GM12878 (cell line): ENCODE data around the gene ZNF883. TPM values are rescaled to one million over a fixed set of nuclear protein-coding genes. Genes with fewer than 3 reads are reported as not detected.

ENCODE experiments used
- ATAC-seq: fragments of 200-7000 bp; cut with Tn5 transposase; 3 replicates; pipeline ENCODE4 v1.9.1; 2020; ENCODE audit warnings: mild to moderate bottlenecking, moderate library complexity
- BruUV-seq: library from RNA; stranded (reverse); fragments of 400-500 nt; replicated peaks from 2 replicates; lab custom pipeline; 2021; lab: Mats Ljungman, UMichigan
- CTCF ChIA-PET: fragments of 300-600 bp; sonication (Branson Sonifier 250); formaldehyde crosslinking; extraction: SDS; loops from one replicate; lab custom pipeline; 2021; ENCODE audit warnings: inconsistent platforms; lab: Yijun Ruan, JAX
- POLR2A ChIA-PET: fragments of 350-600 bp; formaldehyde crosslinking; extraction: SDS; loops from one replicate; lab custom pipeline; 2021; ENCODE audit warnings: inconsistent platforms; lab: Charles Lee
- RAD21 ChIA-PET: fragments of 300-600 bp; sonication (Branson Sonifier 250); formaldehyde crosslinking; loops from one replicate; lab custom pipeline; 2023; ENCODE audit warnings: antibody characterized with exemption; ENCODE audit not compliant: unreplicated experiment; lab: Charles Lee
- SMC1A ChIA-PET: fragments of 300-600 bp; sonication (Branson Sonifier 250); formaldehyde crosslinking; loops from one replicate; lab custom pipeline; 2023; ENCODE audit not compliant: unreplicated experiment, uncharacterized antibody; lab: Charles Lee
- DNase-seq: peaks from one replicate; pipeline ENCODE4 v3.0.0-alpha.2; 2011; ENCODE audit warnings: low read depth, low spot score
- FAIRE-seq: peaks from 3 replicates; lab custom pipeline; 2011; peaks lifted over from hg19 to GRCh38; lab: Jason Lieb, UNC
- H2AFZ ChIP-seq: 2 replicates; pipeline ENCODE4 v1.6.0; 2011; ENCODE audit warnings: low read depth, low read length, control low read depth; ENCODE audit not compliant: control insufficient read depth
- H3K27ac ChIP-seq: 2 replicates; pipeline ENCODE4 v1.5.1; 2011; ENCODE audit warnings: control low read depth; ENCODE audit not compliant: control insufficient read depth, insufficient read depth
- H3K27me3 ChIP-seq, 2 experiments: replicated peaks in 1 of 2; 2 replicates each; pipeline versions ENCODE4 v1.6.0 to v1.6.1; 2011; ENCODE audit warnings: low read length in 1 of 2; ENCODE audit not compliant: control insufficient read depth in 2 of 2, insufficient read depth in 2 of 2
- H3K36me3 ChIP-seq, 2 experiments: 2 replicates each; pipeline ENCODE4 v1.5.1; 2011; ENCODE audit warnings: low read length in 1 of 2; ENCODE audit not compliant: control insufficient read depth in 2 of 2, insufficient read depth in 2 of 2
- H3K4me1 ChIP-seq: 2 replicates; pipeline ENCODE4 v1.6.1; 2011; ENCODE audit warnings: mild to moderate bottlenecking, low read length, moderate library complexity, mixed read lengths; ENCODE audit not compliant: control insufficient read depth, insufficient read depth
- H3K4me2 ChIP-seq: 2 replicates; pipeline ENCODE4 v1.6.0; 2011; ENCODE audit warnings: control low read depth; ENCODE audit not compliant: control insufficient read depth, insufficient read depth
- H3K4me3 ChIP-seq: fragments of 200-600 bp; sonication (generic); 2 replicates; pipeline ENCODE4 v1.5.1; 2016
- H3K79me2 ChIP-seq: 2 replicates; pipeline ENCODE4 v1.6.0; 2011; ENCODE audit warnings: low read length; ENCODE audit not compliant: control insufficient read depth, insufficient read depth
- H3K9ac ChIP-seq: 2 replicates; pipeline ENCODE4 v1.8.0; 2011; ENCODE audit warnings: low read length, control low read depth, mixed read lengths; ENCODE audit not compliant: control insufficient read depth, insufficient read depth
- H3K9me3 ChIP-seq: replicated peaks from 3 replicates; pipeline ENCODE4 v1.5.1; 2011; ENCODE audit warnings: mild to moderate bottlenecking, low read length; ENCODE audit not compliant: control insufficient read depth, insufficient read depth
- H4K20me1 ChIP-seq: 2 replicates; pipeline ENCODE4 v1.6.0; 2011; ENCODE audit not compliant: control insufficient read depth, insufficient read depth
- CTCF ChIP-seq, 3 experiments: IDR thresholded peaks in 2 of 3; conservative IDR thresholded peaks in 1 of 3; 2 replicates each; pipeline ENCODE4 v1.5.1; 2011; ENCODE audit warnings: low read depth in 3 of 3, low read length in 3 of 3, mild to moderate bottlenecking in 3 of 3, control low read depth in 2 of 3, moderate library complexity in 2 of 3, inconsistent platforms in 1 of 3, mixed read lengths in 1 of 3; ENCODE audit not compliant: control insufficient read depth in 2 of 3, insufficient read depth in 1 of 3; ENCODE audit errors: extremely low read depth in 1 of 3
- GATAD2B ChIP-seq: fragments of 450-650 bp; conservative IDR thresholded peaks from 2 replicates; pipeline ENCODE4 v1.6.1; 2017; ENCODE audit warnings: low read depth, mild to moderate bottlenecking, moderate library complexity
- HCFC1 ChIP-seq: fragments of 150-350 bp; IDR thresholded peaks from 2 replicates; pipeline ENCODE4 v1.6.1; 2014; ENCODE audit warnings: low read length
- IKZF1 ChIP-seq: fragments of 450-650 bp; conservative IDR thresholded peaks from 2 replicates; pipeline ENCODE4 v1.6.1; 2017; ENCODE audit warnings: antibody characterized with exemption, mild to moderate bottlenecking
- USF2 ChIP-seq: IDR thresholded peaks from 2 replicates; pipeline ENCODE4 v1.6.1; 2011; ENCODE audit warnings: low read depth, low read length, improper control_type of control experiment, borderline replicate concordance
- WGBS: methylation state at CpG from one replicate; pipeline ENCODE4 v1.1.6; 2016; ENCODE audit warnings: low lambda C conversion rate; ENCODE audit not compliant: insufficient replicate concordance, insufficient coverage; ENCODE audit errors: missing lambda C conversion rate; 5-methylcytosine and 5-hydroxymethylcytosine counted together
- in situ Hi-C: fragments of 300-500 bp; cut with MboI; formaldehyde crosslinking; loops from 9 replicates; pipeline ENCODE4 v1.14.3; 2018; ENCODE audit warnings: mixed read lengths
- intact Hi-C: fragments of 100-400 bp; cut with micrococcal nuclease; formaldehyde crosslinking; loops from one replicate; pipeline ENCODE4 v1.14.2; 2022; ENCODE audit not compliant: unreplicated experiment
- polyA plus RNA-seq, 11 experiments: library from polyadenylated mRNA; depleted of rRNA in 4 of 11; unstranded in 6 of 11; stranded (reverse) in 5 of 11; fragments of >200 nt; fragmentation: Nextera tagmentation in 4 of 11; fragmentation: Illumina TruSeq in 1 of 11; extraction: Ambion mirVana in 4 of 11; extraction: Trizol in 1 of 11; gene quantifications; 1 replicate in 1 of 11; 2 replicates in 10 of 11; pipeline versions ENCODE4 v1.2.1 to v1.2.3, GENCODE V29; 2011 to 2016; ENCODE audit warnings: inconsistent platforms in 2 of 11, missing spikeins in 2 of 11, low read depth in 1 of 11
- total RNA-seq, 4 experiments: library from RNA; depleted of rRNA in 3 of 4; stranded (reverse); fragments of >200 nt in 3 of 4; fragmentation: Illumina TruSeq in 1 of 4; extraction: Trizol in 1 of 4; gene quantifications; 2 replicates each; pipeline versions ENCODE4 v1.2.1 to v1.2.3, GENCODE V29; 2013 to 2021
- TF ChIP-seq, protein P1 (sequence below): fragments of 450-650 bp; formaldehyde crosslinking; IDR thresholded peaks from 2 replicates; pipeline ENCODE4 v1.5.0; 2022; ENCODE audit warnings: mild to moderate bottlenecking, missing genetic modification characterization
- TF ChIP-seq, protein P2 (sequence below): fragments of 450-650 bp; IDR thresholded peaks from 2 replicates; pipeline ENCODE4 v1.6.1; 2016; ENCODE audit warnings: mild to moderate bottlenecking

Gene ZNF883
- total and polyA plus RNA-seq, 10 of the 15 experiments (the other 5 are each of a cell fraction or from before 2014, with no cell fraction given), result 0.10 to 0.72 (median 0.25) TPM

- ChIA-PET POLR2A (interaction anchor here (0.6 kb wide), 1 partner anchor 93 kb away, joined by 3 read pairs; no protein-coding TSS in a partner anchor), SMC1A (no interaction called here), RAD21 (no interaction called here), CTCF (no interaction called here)
- Histone ChIP-seq H3K4me2 (no peak overlapping the region), H2AFZ (no peak overlapping the region), H3K4me3 (no peak overlapping the region), H3K4me1 (no peaks in the 10 kb centered on the region), H4K20me1 (no peaks in the 10 kb centered on the region), H3K27me3 (no peaks in the 10 kb centered on the region; a peak in 1 of 4 replicates), H3K36me3 (no peaks in the 10 kb centered on the region), H3K9ac (no peak overlapping the region), H3K79me2 (no peaks in the 10 kb centered on the region), H3K9me3 (no peaks in the 10 kb centered on the region; the same call in 2 of the 3 replicates), H3K27ac (no peak overlapping the region)
- no peak for DNase-seq
- 35% methylated on average over 25 of the region's 25 CpGs for WGBS
- intact Hi-C loops, result no loop called here
- in situ Hi-C loops, result no loop called here
- ATAC-seq, result no peak
- FAIRE-seq, result no peak
- no TSS peak for BruUV-seq
- TF ChIP-seq GATAD2B, result no peak
- TF ChIP-seq HCFC1, result no peak
- no peak for TF ChIP-seq IKZF1
- TF ChIP-seq, protein P1, sequence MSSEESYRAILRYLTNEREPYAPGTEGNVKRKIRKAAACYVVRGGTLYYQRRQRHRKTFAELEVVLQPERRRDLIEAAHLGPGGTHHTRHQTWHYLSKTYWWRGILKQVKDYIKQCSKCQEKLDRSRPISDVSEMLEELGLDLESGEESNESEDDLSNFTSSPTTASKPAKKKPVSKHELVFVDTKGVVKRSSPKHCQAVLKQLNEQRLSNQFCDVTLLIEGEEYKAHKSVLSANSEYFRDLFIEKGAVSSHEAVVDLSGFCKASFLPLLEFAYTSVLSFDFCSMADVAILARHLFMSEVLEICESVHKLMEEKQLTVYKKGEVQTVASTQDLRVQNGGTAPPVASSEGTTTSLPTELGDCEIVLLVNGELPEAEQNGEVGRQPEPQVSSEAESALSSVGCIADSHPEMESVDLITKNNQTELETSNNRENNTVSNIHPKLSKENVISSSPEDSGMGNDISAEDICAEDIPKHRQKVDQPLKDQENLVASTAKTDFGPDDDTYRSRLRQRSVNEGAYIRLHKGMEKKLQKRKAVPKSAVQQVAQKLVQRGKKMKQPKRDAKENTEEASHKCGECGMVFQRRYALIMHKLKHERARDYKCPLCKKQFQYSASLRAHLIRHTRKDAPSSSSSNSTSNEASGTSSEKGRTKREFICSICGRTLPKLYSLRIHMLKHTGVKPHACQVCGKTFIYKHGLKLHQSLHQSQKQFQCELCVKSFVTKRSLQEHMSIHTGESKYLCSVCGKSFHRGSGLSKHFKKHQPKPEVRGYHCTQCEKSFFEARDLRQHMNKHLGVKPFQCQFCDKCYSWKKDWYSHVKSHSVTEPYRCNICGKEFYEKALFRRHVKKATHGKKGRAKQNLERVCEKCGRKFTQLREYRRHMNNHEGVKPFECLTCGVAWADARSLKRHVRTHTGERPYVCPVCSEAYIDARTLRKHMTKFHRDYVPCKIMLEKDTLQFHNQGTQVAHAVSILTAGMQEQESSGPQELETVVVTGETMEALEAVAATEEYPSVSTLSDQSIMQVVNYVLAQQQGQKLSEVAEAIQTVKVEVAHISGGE, result no peak
- TF ChIP-seq, protein P2, sequence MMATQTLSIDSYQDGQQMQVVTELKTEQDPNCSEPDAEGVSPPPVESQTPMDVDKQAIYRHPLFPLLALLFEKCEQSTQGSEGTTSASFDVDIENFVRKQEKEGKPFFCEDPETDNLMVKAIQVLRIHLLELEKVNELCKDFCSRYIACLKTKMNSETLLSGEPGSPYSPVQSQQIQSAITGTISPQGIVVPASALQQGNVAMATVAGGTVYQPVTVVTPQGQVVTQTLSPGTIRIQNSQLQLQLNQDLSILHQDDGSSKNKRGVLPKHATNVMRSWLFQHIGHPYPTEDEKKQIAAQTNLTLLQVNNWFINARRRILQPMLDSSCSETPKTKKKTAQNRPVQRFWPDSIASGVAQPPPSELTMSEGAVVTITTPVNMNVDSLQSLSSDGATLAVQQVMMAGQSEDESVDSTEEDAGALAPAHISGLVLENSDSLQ, result no peak
- no peak for TF ChIP-seq USF2
- 0 out of 6 replicates have a peak, but pooled peaks of 2 of the 3 experiments have one; percentile 7 to 23 for TF ChIP-seq CTCF (IDR thresholded peaks at IDR 0.05 in 2 of 3, conservative IDR thresholded peaks at IDR 0.05 in 1 of 3; ENCODE audit: control insufficient read depth in 2 of 3, extremely low read depth in 1 of 3, insufficient read depth in 1 of 3, low read depth in 3 of 3, low read length in 3 of 3)
These were observed 66.3 kb downstream of the ZNF883 start for GRCh38 chr9:112945620-112946208.
